ENCODE results near the gene PSMD1.

DNA sequence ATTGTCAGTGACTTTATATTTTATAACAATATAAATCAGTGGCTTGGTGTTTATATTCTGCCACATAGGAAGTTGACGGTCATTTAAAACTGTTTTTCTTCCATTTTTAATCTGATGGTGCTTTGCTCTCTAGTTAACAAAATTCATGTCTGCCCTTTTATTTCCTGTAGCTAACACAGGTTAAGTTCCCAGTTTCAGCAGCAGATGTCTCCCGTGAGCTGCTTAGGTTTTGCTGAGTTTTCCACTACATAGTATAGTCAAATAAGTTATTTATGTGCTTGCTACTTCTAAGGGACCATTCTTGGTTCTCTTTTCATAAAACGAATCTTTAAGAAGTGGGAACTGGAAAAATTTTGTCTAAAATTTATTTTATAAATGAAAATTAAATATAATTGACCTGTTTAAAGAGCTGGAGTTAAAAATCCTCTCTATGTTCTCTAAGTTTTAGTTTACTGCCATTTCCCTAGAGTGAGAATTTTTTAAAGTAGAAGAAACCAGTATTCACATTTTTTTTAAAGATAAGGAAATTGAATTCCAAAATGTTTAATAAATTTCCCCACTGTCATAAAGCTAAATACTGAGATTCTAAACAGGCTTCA is 47.5 kb downstream of the PSMD1 start:
- TF ChIP-seq RAD21 (IDR thresholded peaks at IDR 0.05; ENCODE audit: low read depth) (peak; percentile 76), CEBPB (IDR thresholded peaks at IDR 0.05; ENCODE audit: low read depth) (no peak), SP1 (IDR thresholded peaks at IDR 0.05; ENCODE audit: low read depth) (no peak), SIN3A (IDR thresholded peaks at IDR 0.05; ENCODE audit: low read depth) (no peak), POLR2AphosphoS5 (IDR thresholded peaks at IDR 0.05; ENCODE audit: low read depth, low read length) (no peak), POLR2A (IDR thresholded peaks at IDR 0.05; ENCODE audit: borderline replicate concordance, extremely low read depth, insufficient read depth, insufficient read length) (no peak), ZFX (IDR thresholded peaks at IDR 0.05) (no peak)
- TF ChIP-seq, protein P1, sequence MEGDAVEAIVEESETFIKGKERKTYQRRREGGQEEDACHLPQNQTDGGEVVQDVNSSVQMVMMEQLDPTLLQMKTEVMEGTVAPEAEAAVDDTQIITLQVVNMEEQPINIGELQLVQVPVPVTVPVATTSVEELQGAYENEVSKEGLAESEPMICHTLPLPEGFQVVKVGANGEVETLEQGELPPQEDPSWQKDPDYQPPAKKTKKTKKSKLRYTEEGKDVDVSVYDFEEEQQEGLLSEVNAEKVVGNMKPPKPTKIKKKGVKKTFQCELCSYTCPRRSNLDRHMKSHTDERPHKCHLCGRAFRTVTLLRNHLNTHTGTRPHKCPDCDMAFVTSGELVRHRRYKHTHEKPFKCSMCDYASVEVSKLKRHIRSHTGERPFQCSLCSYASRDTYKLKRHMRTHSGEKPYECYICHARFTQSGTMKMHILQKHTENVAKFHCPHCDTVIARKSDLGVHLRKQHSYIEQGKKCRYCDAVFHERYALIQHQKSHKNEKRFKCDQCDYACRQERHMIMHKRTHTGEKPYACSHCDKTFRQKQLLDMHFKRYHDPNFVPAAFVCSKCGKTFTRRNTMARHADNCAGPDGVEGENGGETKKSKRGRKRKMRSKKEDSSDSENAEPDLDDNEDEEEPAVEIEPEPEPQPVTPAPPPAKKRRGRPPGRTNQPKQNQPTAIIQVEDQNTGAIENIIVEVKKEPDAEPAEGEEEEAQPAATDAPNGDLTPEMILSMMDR (IDR thresholded peaks at IDR 0.05 in 2 of 3, conservative IDR thresholded peaks at IDR 0.05 in 1 of 3; ENCODE audit: borderline replicate concordance in 1 of 3, insufficient read depth in 1 of 3, low read depth in 2 of 3, low read length in 2 of 3) = peak; percentile 64 to 79 (median 71)
- TF ChIP-seq, protein P2, sequence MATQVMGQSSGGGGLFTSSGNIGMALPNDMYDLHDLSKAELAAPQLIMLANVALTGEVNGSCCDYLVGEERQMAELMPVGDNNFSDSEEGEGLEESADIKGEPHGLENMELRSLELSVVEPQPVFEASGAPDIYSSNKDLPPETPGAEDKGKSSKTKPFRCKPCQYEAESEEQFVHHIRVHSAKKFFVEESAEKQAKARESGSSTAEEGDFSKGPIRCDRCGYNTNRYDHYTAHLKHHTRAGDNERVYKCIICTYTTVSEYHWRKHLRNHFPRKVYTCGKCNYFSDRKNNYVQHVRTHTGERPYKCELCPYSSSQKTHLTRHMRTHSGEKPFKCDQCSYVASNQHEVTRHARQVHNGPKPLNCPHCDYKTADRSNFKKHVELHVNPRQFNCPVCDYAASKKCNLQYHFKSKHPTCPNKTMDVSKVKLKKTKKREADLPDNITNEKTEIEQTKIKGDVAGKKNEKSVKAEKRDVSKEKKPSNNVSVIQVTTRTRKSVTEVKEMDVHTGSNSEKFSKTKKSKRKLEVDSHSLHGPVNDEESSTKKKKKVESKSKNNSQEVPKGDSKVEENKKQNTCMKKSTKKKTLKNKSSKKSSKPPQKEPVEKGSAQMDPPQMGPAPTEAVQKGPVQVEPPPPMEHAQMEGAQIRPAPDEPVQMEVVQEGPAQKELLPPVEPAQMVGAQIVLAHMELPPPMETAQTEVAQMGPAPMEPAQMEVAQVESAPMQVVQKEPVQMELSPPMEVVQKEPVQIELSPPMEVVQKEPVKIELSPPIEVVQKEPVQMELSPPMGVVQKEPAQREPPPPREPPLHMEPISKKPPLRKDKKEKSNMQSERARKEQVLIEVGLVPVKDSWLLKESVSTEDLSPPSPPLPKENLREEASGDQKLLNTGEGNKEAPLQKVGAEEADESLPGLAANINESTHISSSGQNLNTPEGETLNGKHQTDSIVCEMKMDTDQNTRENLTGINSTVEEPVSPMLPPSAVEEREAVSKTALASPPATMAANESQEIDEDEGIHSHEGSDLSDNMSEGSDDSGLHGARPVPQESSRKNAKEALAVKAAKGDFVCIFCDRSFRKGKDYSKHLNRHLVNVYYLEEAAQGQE (IDR thresholded peaks at IDR 0.05; ENCODE audit: low read depth) = no peak
- TF ChIP-seq, protein P3, sequence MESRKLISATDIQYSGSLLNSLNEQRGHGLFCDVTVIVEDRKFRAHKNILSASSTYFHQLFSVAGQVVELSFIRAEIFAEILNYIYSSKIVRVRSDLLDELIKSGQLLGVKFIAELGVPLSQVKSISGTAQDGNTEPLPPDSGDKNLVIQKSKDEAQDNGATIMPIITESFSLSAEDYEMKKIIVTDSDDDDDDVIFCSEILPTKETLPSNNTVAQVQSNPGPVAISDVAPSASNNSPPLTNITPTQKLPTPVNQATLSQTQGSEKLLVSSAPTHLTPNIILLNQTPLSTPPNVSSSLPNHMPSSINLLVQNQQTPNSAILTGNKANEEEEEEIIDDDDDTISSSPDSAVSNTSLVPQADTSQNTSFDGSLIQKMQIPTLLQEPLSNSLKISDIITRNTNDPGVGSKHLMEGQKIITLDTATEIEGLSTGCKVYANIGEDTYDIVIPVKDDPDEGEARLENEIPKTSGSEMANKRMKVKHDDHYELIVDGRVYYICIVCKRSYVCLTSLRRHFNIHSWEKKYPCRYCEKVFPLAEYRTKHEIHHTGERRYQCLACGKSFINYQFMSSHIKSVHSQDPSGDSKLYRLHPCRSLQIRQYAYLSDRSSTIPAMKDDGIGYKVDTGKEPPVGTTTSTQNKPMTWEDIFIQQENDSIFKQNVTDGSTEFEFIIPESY (IDR thresholded peaks at IDR 0.05; ENCODE audit: extremely low read depth, insufficient replicate concordance, low read length) = no peak
